HEK293T (cell line): ENCODE data around the gene LSS.

Source experiments
- CTCF ChIA-PET: fragments of 350-600 bp; formaldehyde crosslinking; extraction: SDS; loops from one replicate; lab custom pipeline; 2021; ENCODE audit warnings: antibody characterized with exemption, inconsistent platforms; lab: Yijun Ruan, JAX
- POLR2A ChIA-PET: fragments of 350-600 bp; formaldehyde crosslinking; extraction: SDS; loops from one replicate; lab custom pipeline; 2020; ENCODE audit warnings: antibody characterized with exemption, inconsistent platforms; lab: Yijun Ruan, JAX
- DNase-seq: peaks from one replicate; pipeline ENCODE4 v3.0.0; 2012; ENCODE audit warnings: mixed read lengths; ENCODE audit errors: extremely low spot score
- ARNT ChIP-seq: fragments of 450-650 bp; IDR thresholded peaks from 2 replicates; pipeline ENCODE4 v1.6.1; 2017; ENCODE audit warnings: mild to moderate bottlenecking
- BHLHE40 ChIP-seq: fragments of 450-650 bp; IDR thresholded peaks from 2 replicates; pipeline ENCODE4 v1.6.1; 2016; ENCODE audit warnings: mild to moderate bottlenecking, moderate library complexity, borderline replicate concordance
- CTBP1 ChIP-seq: fragments of 450-650 bp; IDR thresholded peaks from 2 replicates; pipeline ENCODE4 v1.6.1; 2016; ENCODE audit warnings: borderline replicate concordance
- ELF4 ChIP-seq: fragments of 450-650 bp; IDR thresholded peaks from 2 replicates; pipeline ENCODE4 v1.6.1; 2017; ENCODE audit warnings: antibody characterized with exemption
- FOXA1 ChIP-seq: fragments of 450-650 bp; IDR thresholded peaks from 2 replicates; pipeline ENCODE4 v1.6.1; 2016; ENCODE audit warnings: mild to moderate bottlenecking
- FOXK2 ChIP-seq: fragments of 450-650 bp; IDR thresholded peaks from 2 replicates; pipeline ENCODE4 v1.6.1; 2016; ENCODE audit warnings: mild to moderate bottlenecking
- FOXM1 ChIP-seq: fragments of 450-650 bp; IDR thresholded peaks from 2 replicates; pipeline ENCODE4 v1.6.1; 2017; ENCODE audit warnings: mild to moderate bottlenecking, borderline replicate concordance
- HDGF ChIP-seq: fragments of 450-650 bp; IDR thresholded peaks from 2 replicates; pipeline ENCODE4 v1.6.1; 2017; ENCODE audit warnings: antibody characterized with exemption, borderline replicate concordance
- L3MBTL2 ChIP-seq: fragments of 450-650 bp; conservative IDR thresholded peaks from 2 replicates; pipeline ENCODE4 v1.6.1; 2016; ENCODE audit warnings: mild to moderate bottlenecking
- LEF1 ChIP-seq: fragments of 450-650 bp; IDR thresholded peaks from 2 replicates; pipeline ENCODE4 v1.6.1; 2017; ENCODE audit warnings: mild to moderate bottlenecking, borderline replicate concordance
- NFRKB ChIP-seq: fragments of 450-650 bp; IDR thresholded peaks from 2 replicates; pipeline ENCODE4 v1.6.1; 2016; ENCODE audit warnings: mild to moderate bottlenecking, moderate library complexity
- PKNOX1 ChIP-seq: fragments of 450-650 bp; IDR thresholded peaks from 2 replicates; pipeline ENCODE4 v1.6.1; 2016
- SP1 ChIP-seq: fragments of 450-650 bp; IDR thresholded peaks from 2 replicates; pipeline ENCODE4 v1.6.1; 2017
- SUZ12 ChIP-seq: fragments of 450-650 bp; IDR thresholded peaks from 2 replicates; pipeline ENCODE4 v1.6.1; 2016; ENCODE audit warnings: mild to moderate bottlenecking
- TARDBP ChIP-seq: fragments of 450-650 bp; IDR thresholded peaks from 2 replicates; pipeline ENCODE4 v1.6.1; 2016
- ZNF384 ChIP-seq: fragments of 450-650 bp; IDR thresholded peaks from 2 replicates; pipeline ENCODE4 v1.6.1; 2016

Gene LSS

GRCh38 chr21:46155514-46156377 lies 72.8 kb downstream of the LSS start, which contains the start of gene FTCD:
FTCD (minus strand) TSS chr21:46155579; CDS start chr21:46155523, 56 bp downstream.
- no peak for DNase-seq
- ChIA-PET CTCF (no interaction called here), POLR2A (no interaction called here)
- TF ChIP-seq BHLHE40 (no peak), ELF4 (no peak), FOXM1 (no peak), SP1 (no peak), L3MBTL2 (no peak), FOXA1 (no peak), ZNF384 (no peak), NFRKB (no peak), FOXK2 (no peak), HDGF (no peak), ARNT (no peak)

- POLR2A ChIA-PET, result no interaction called here
- DNase-seq, result no peak
- no peak for TF ChIP-seq TARDBP
- TF ChIP-seq ELF4, result no peak
- no peak for TF ChIP-seq BHLHE40
- no peak for TF ChIP-seq PKNOX1
- no peak for TF ChIP-seq FOXM1
- no peak for TF ChIP-seq L3MBTL2
- TF ChIP-seq LEF1, result no peak
- no peak for TF ChIP-seq SP1
- no peak for TF ChIP-seq SUZ12
- TF ChIP-seq FOXK2, result no peak
- TF ChIP-seq CTBP1, result no peak
- TF ChIP-seq HDGF, result no peak
- TF ChIP-seq ARNT, result no peak
- no peak for TF ChIP-seq NFRKB
- CTCF ChIA-PET, result no interaction called here
Observed at GRCh38 chr21:46154955-46155513, 73.5 kb downstream of the LSS start.

- ChIA-PET POLR2A (no interaction called here), CTCF (no interaction called here)
- no peak for DNase-seq
- TF ChIP-seq ARNT, result no peak
- no peak for TF ChIP-seq FOXA1
- TF ChIP-seq FOXM1, result no peak
- no peak for TF ChIP-seq ZNF384
- TF ChIP-seq CTBP1, result no peak
- no peak for TF ChIP-seq TARDBP
- no peak for TF ChIP-seq L3MBTL2
- no peak for TF ChIP-seq BHLHE40
- no peak for TF ChIP-seq LEF1
- no peak for TF ChIP-seq HDGF
- no peak for TF ChIP-seq SUZ12
- TF ChIP-seq PKNOX1, result no peak
- no peak for TF ChIP-seq SP1
Observed at GRCh38 chr21:46154155-46154954, 74.2 kb downstream of the LSS start.

- ChIA-PET CTCF (interaction anchor here (0.6 to 1.5 kb wide), 7 partner anchors 10 to 183 kb away, joined by 3 to 14 read pairs (median 4); no protein-coding TSS in a partner anchor), POLR2A (interaction anchor here (0.7 to 1.2 kb wide), 4 partner anchors 10 to 166 kb away, joined by 3 to 5 read pairs (median 4); partner anchors contain the start of gene YBEY)
- no peak for TF ChIP-seq SP1
- TF ChIP-seq FOXA1, result no peak
- no peak for TF ChIP-seq BHLHE40
- no peak for TF ChIP-seq FOXK2
- TF ChIP-seq FOXM1, result no peak
- TF ChIP-seq HDGF, result no peak
- DNase-seq, result peak; percentile 84
Observed at GRCh38 chr21:46153247-46154154, 75.1 kb downstream of the LSS start.

- ChIA-PET POLR2A (interaction anchor here (0.7 to 1.2 kb wide), 4 partner anchors 9 to 166 kb away, joined by 3 to 5 read pairs (median 4); partner anchors contain the start of gene YBEY), CTCF (interaction anchor here (0.6 to 1.5 kb wide), 7 partner anchors 10 to 182 kb away, joined by 3 to 14 read pairs (median 4); no protein-coding TSS in a partner anchor)
- no peak for DNase-seq
- no peak for TF ChIP-seq SUZ12
- TF ChIP-seq FOXM1, result no peak
- TF ChIP-seq TARDBP, result no peak
- TF ChIP-seq SP1, result no peak
- no peak for TF ChIP-seq NFRKB
- TF ChIP-seq BHLHE40, result no peak
- TF ChIP-seq LEF1, result no peak
- TF ChIP-seq ZNF384, result no peak
- no peak for TF ChIP-seq ELF4
- no peak for TF ChIP-seq L3MBTL2
- TF ChIP-seq CTBP1, result no peak
- TF ChIP-seq FOXA1, result no peak
- no peak for TF ChIP-seq FOXK2
- TF ChIP-seq ARNT, result no peak
- TF ChIP-seq PKNOX1, result no peak
- no peak for TF ChIP-seq HDGF
Observed at GRCh38 chr21:46152927-46153246, 75.7 kb downstream of the LSS start.
